Mesendoderm (in vitro differentiated cells): ENCODE data around the gene TNS1.
"Not testable (repeated sequence)": the region's sequence is repeated elsewhere in the genome, so short reads cannot be mapped to it uniquely, and the experiment has no call there.

Experiments used
- DNase-seq: peaks from one replicate; pipeline ENCODE4 v3.0.0; 2013
- H2AK5ac ChIP-seq: 2 replicates; pipeline ENCODE4 v1.6.1; 2013; ENCODE audit warnings: low read length, inconsistent platforms
- H2BK120ac ChIP-seq: 2 replicates; pipeline ENCODE4 v1.6.1; 2013; ENCODE audit warnings: low read depth, mild to moderate bottlenecking, low read length, moderate library complexity, mixed read lengths
- H2BK15ac ChIP-seq: replicated peaks from 2 replicates; pipeline ENCODE4 v1.6.1; 2013; ENCODE audit warnings: low read depth, mild to moderate bottlenecking, moderate library complexity
- H2BK5ac ChIP-seq: 2 replicates; pipeline ENCODE4 v1.6.1; 2013; ENCODE audit warnings: low read length, inconsistent platforms
- H3K18ac ChIP-seq: 2 replicates; pipeline ENCODE4 v1.6.1; 2013; ENCODE audit warnings: mild to moderate bottlenecking, low read length, mixed read lengths
- H3K23ac ChIP-seq: one replicate; pipeline ENCODE4 v1.6.1; 2013; ENCODE audit warnings: low read length
- H3K27ac ChIP-seq: 2 replicates; pipeline ENCODE4 v1.5.1; 2013; ENCODE audit warnings: low read depth, mild to moderate bottlenecking, inconsistent platforms, low read length, moderate library complexity
- H3K27me3 ChIP-seq: 2 replicates; pipeline ENCODE4 v1.6.1; 2013; ENCODE audit warnings: low read length, control low read depth, mild to moderate bottlenecking, inconsistent platforms; ENCODE audit not compliant: insufficient read depth, poor library complexity
- H3K36me3 ChIP-seq: 2 replicates; pipeline ENCODE4 v1.6.1; 2013; ENCODE audit warnings: low read length, inconsistent platforms; ENCODE audit not compliant: control insufficient read depth, insufficient read depth
- H3K4ac ChIP-seq: one replicate; pipeline ENCODE4 v1.6.1; 2013; ENCODE audit warnings: low read depth, mild to moderate bottlenecking, low read length, moderate library complexity
- H3K4me1 ChIP-seq: 2 replicates; pipeline ENCODE4 v1.6.1; 2013; ENCODE audit warnings: low read depth, low read length, inconsistent platforms; ENCODE audit not compliant: control insufficient read depth
- H3K4me2 ChIP-seq: 2 replicates; pipeline ENCODE4 v1.6.1; 2013; ENCODE audit warnings: low read length
- H3K4me3 ChIP-seq: 2 replicates; pipeline ENCODE4 v1.5.1; 2013; ENCODE audit warnings: mild to moderate bottlenecking, low read length
- H3K56ac ChIP-seq: one replicate; pipeline ENCODE4 v1.6.1; 2013; ENCODE audit warnings: low read length
- H3K79me1 ChIP-seq: 2 replicates; pipeline ENCODE4 v1.6.1; 2013; ENCODE audit warnings: low read length, inconsistent platforms
- H3K79me2 ChIP-seq: 2 replicates; pipeline ENCODE4 v1.6.1; 2013; ENCODE audit warnings: mild to moderate bottlenecking, low read length; ENCODE audit not compliant: control insufficient read depth, insufficient read depth
- H3K9ac ChIP-seq: 2 replicates; pipeline ENCODE4 v1.6.1; 2013; ENCODE audit warnings: low read length, inconsistent platforms
- H4K5ac ChIP-seq: one replicate; pipeline ENCODE4 v1.6.1; 2013; ENCODE audit warnings: low read length
- H4K8ac ChIP-seq: one replicate; pipeline ENCODE4 v1.6.1; 2013; ENCODE audit warnings: low read depth, mild to moderate bottlenecking, control low read depth, low read length, moderate library complexity
- WGBS: extraction: QIAGEN DNeasy Blood & Tissue Kit; methylation state at CpG from one replicate; pipeline ENCODE4 v1.1.7; 2013; ENCODE audit warnings: low lambda C conversion rate, missing lambda C conversion rate; ENCODE audit not compliant: insufficient coverage; ENCODE audit errors: extremely low coverage; 5-methylcytosine and 5-hydroxymethylcytosine counted together

TNS1 gene

DNA sequence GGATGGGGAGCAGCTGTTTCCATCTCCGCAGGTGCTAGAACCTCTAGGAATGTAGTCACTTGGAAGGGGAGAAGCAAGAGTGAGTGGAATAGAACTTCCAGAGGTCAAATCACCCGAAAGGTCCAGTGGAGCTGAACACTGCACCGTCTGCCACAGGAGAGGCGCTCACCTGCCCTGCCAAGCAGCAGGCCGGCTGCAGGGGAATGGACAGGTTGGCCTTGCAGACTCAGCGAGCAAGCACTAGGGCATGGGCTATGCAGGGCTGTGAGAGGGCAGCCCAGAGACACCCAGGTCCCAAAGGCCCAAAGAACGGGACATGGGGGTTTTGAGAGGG, 214.2 kb downstream of the TNS1 start:
- Histone ChIP-seq H3K36me3 (no peaks in the 10 kb centered on the region), H3K4ac (no peak overlapping the region), H3K79me2 (no peaks in the 10 kb centered on the region), H2BK5ac (no peak overlapping the region), H3K79me1 (no peaks in the 10 kb centered on the region), H4K5ac (no peak overlapping the region), H3K9ac (no peak overlapping the region), H3K18ac (no peak overlapping the region), H3K23ac (no peak overlapping the region), H2BK120ac (no peak overlapping the region), H3K4me3 (no peak overlapping the region), H3K4me2 (no peak overlapping the region), H3K56ac (no peak overlapping the region), H4K8ac (no peak overlapping the region), H2BK15ac (no peak overlapping the region), H3K27me3 (no peaks in the 10 kb centered on the region), H3K4me1 (no peaks in the 10 kb centered on the region), H3K27ac (no peak overlapping the region), H2AK5ac (no peak overlapping the region)
- DNase-seq: no peak
- WGBS: no CpG with 5 or more reads among the region's 7 CpGs

GRCh38 chr2:217787160-217787877, 215.5 kb downstream of the TNS1 start:
- no peaks in the 10 kb centered on the region for H3K4me1 ChIP-seq
- H3K4me3 ChIP-seq: no peak overlapping the region
- H3K56ac ChIP-seq: no peak overlapping the region
- DNase-seq: no peak
- no peak overlapping the region for H4K8ac ChIP-seq
- H3K18ac ChIP-seq: no peak overlapping the region
- no peak overlapping the region for H3K9ac ChIP-seq
- no peak overlapping the region for H2BK15ac ChIP-seq
- H2AK5ac ChIP-seq: no peak overlapping the region
- H3K79me1 ChIP-seq: no peaks in the 10 kb centered on the region
- H3K36me3 ChIP-seq: no peaks in the 10 kb centered on the region
- H3K4me2 ChIP-seq: no peak overlapping the region
- H3K27me3 ChIP-seq: no peaks in the 10 kb centered on the region
- no peak overlapping the region for H3K4ac ChIP-seq
- no peak overlapping the region for H2BK5ac ChIP-seq
- no peak overlapping the region for H4K5ac ChIP-seq
- WGBS: no CpG with 5 or more reads among the region's 37 CpGs
- no peak overlapping the region for H3K27ac ChIP-seq
- no peak overlapping the region for H3K23ac ChIP-seq
- no peaks in the 10 kb centered on the region for H3K79me2 ChIP-seq
- H2BK120ac ChIP-seq: no peak overlapping the region

DNA sequence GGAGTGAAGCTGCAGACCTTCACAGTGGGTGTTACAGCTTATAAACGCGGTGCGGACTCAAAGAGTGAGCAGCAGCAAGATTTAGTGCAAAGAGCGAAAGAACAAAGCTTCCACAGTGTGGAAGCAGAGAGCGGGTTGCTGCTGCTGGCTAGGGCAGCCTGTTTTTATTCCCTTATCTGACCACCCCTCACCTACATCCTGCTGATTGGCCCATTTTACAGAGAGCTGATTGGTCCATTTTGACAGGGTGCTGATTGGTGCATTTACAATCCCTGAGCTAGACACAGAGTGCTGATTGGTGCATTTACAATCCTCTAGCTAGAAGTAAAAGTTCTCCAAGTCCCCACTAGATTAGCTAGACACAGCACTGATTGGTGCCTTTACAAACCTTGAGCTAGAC, 216.2 kb downstream of the TNS1 start:
- not testable (repeated sequence) for H3K4ac ChIP-seq, H3K79me2 ChIP-seq, H3K79me1 ChIP-seq, H3K18ac ChIP-seq, H3K9ac ChIP-seq, H4K8ac ChIP-seq, H3K27ac ChIP-seq, H2BK120ac ChIP-seq, H2AK5ac ChIP-seq, H3K4me1 ChIP-seq, H3K36me3 ChIP-seq, H3K23ac ChIP-seq, H2BK5ac ChIP-seq, H3K56ac ChIP-seq, H2BK15ac ChIP-seq, H4K5ac ChIP-seq, H3K4me2 ChIP-seq, H3K4me3 ChIP-seq, H3K27me3 ChIP-seq
- DNase-seq: peak; percentile 35
- WGBS: no CpG with 5 or more reads among the region's 5 CpGs

- Histone ChIP-seq H3K4me3 (no peak overlapping the region), H3K9ac (no peak overlapping the region), H3K23ac (no peak overlapping the region), H3K4me2 (no peak overlapping the region), H2BK120ac (no peak overlapping the region), H4K5ac (no peak overlapping the region), H3K79me1 (no peaks in the 10 kb centered on the region), H3K27ac (no peak overlapping the region), H2BK15ac (no peak overlapping the region), H3K79me2 (no peaks in the 10 kb centered on the region), H3K18ac (no peak overlapping the region), H3K56ac (peak overlapping the region; percentile 43), H2BK5ac (no peak overlapping the region), H3K4me1 (no peaks in the 10 kb centered on the region), H2AK5ac (no peak overlapping the region), H4K8ac (no peak overlapping the region), H3K27me3 (no peaks in the 10 kb centered on the region), H3K4ac (no peak overlapping the region), H3K36me3 (no peaks in the 10 kb centered on the region)
- no CpG with 5 or more reads among the region's 10 CpGs for WGBS
- DNase-seq: peak; percentile 76
These were observed 217.2 kb downstream of the TNS1 start for GRCh38 chr2:217785544-217786045.

- H3K79me2 ChIP-seq: no peaks in the 10 kb centered on the region
- no peaks in the 10 kb centered on the region for H3K36me3 ChIP-seq
- H3K4me1 ChIP-seq: no peaks in the 10 kb centered on the region
- no peak overlapping the region for H4K8ac ChIP-seq
- no peak overlapping the region for H2BK15ac ChIP-seq
- H2AK5ac ChIP-seq: no peak overlapping the region
- no peak overlapping the region for H3K4ac ChIP-seq
- H2BK120ac ChIP-seq: no peak overlapping the region
- no peak overlapping the region for H4K5ac ChIP-seq
- no peak overlapping the region for H3K23ac ChIP-seq
- H3K4me3 ChIP-seq: no peak overlapping the region
- DNase-seq: no peak
- no peak overlapping the region for H3K27ac ChIP-seq
- H3K9ac ChIP-seq: no peak overlapping the region
- no peak overlapping the region for H3K56ac ChIP-seq
- no peaks in the 10 kb centered on the region for H3K27me3 ChIP-seq
- H2BK5ac ChIP-seq: no peak overlapping the region
- H3K79me1 ChIP-seq: no peaks in the 10 kb centered on the region
- WGBS: no CpG with 5 or more reads among the region's 14 CpGs
- no peak overlapping the region for H3K18ac ChIP-seq
- no peak overlapping the region for H3K4me2 ChIP-seq
These were observed 217.7 kb downstream of the TNS1 start for GRCh38 chr2:217784996-217785543.

DNA sequence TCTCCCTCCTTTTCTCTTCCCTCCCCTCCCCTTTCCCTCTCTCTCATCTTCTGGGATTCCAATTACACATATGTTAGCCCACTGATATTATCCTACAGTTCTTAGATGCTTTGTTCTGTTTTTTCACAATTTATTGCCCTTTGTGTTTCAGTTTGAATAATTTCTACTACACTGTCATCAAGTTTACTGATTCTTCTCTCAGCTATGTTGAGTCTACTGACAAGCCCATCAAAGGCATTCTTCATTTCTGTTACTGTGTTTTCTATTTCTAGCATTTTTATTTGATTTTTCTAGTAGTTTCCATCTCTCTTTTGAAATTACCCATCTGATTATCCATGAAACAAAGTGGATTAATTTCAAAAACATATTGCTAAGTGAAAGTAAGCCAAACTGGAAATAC, 219.6 kb downstream of the TNS1 start:
- H2BK5ac ChIP-seq: no peak overlapping the region
- H3K4me1 ChIP-seq: no peaks in the 10 kb centered on the region
- no peak overlapping the region for H3K4ac ChIP-seq
- H2BK15ac ChIP-seq: no peak overlapping the region
- no peak overlapping the region for H3K27ac ChIP-seq
- DNase-seq: no peak
- H3K4me2 ChIP-seq: no peak overlapping the region
- H3K56ac ChIP-seq: no peak overlapping the region
- no peak overlapping the region for H4K5ac ChIP-seq
- no peaks in the 10 kb centered on the region for H3K27me3 ChIP-seq
- no peak overlapping the region for H3K23ac ChIP-seq
- H2AK5ac ChIP-seq: no peak overlapping the region
- H3K79me2 ChIP-seq: no peaks in the 10 kb centered on the region
- H3K4me3 ChIP-seq: no peak overlapping the region
- no peaks in the 10 kb centered on the region for H3K36me3 ChIP-seq
- no peak overlapping the region for H3K9ac ChIP-seq
- no peaks in the 10 kb centered on the region for H3K79me1 ChIP-seq
- H2BK120ac ChIP-seq: no peak overlapping the region
- H3K18ac ChIP-seq: no peak overlapping the region
- H4K8ac ChIP-seq: no peak overlapping the region
